ENCODE results near the gene MPC1L. TPM values are rescaled to one million over a fixed set of nuclear protein-coding genes. Genes with fewer than 3 reads are reported as not detected.

MPC1L gene
- total RNA-seq, 1 donor from 2014 or later, result not detected

DNA sequence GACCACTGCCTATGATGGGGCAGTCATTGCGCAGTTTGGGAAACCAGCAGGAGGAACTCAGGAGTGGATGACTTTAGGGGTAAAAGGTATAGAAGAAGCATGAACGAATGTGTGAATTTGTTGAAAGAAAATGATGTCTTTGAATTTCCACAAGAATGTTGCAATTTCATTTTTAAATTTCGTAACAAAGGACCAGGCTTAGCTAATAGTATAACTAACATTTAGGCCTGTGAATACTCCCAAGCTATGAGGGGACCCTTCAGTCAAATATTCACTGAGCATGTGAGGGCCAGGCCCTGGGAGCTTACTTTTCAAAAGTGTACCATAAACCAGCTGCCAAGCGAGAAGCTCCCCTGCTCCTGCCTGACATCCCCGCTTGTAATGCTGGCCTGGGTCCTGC lies 5.3 kb downstream of the MPC1L start:
- no peak for DNase-seq (ENCODE audit: low spot score)

GRCh38 chrX:40632199-40632598 lies 9.0 kb downstream of the MPC1L start:
- no peak for DNase-seq (ENCODE audit: low spot score)

DNA sequence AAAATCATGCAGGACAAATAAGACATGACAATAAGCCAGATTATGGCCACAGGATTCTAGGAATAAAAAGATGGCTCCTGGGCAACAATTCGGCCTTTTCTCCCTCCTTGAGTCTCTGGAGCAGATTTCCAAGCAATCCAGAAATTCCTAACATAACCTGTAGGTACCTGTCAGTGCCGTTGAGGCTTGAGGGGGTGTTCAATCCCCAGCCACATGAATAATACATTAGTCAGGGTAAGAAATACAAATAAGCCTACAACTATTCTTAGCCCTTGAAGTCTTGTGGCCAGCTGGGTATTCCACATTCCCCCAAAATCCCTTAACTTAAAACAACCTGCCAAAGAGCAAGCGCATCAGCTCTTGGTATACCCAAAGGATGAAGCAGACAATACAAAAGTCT lies 14.5 kb downstream of the MPC1L start:
- DNase-seq (ENCODE audit: low spot score), result no peak

DNA sequence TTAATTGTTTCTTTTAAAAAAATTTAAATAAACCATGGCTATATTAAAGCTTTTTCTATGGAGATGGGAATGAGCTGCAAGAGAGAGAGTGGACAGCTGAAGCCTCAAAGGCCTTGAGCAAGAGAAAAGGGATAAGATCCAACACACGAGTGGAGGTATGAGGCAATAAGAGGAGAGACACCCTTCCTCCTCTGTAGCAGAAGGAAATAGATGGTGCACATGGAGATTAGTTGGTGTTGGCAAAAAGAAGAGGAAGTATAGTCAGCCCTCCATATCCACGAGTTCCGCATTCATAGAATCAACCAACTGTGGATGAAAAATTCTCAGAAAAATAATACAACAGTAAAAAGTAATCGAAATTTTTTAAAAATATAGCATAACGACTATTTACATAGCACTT lies 20.9 kb downstream of the MPC1L start:
- no peak for DNase-seq (ENCODE audit: low spot score)

DNA sequence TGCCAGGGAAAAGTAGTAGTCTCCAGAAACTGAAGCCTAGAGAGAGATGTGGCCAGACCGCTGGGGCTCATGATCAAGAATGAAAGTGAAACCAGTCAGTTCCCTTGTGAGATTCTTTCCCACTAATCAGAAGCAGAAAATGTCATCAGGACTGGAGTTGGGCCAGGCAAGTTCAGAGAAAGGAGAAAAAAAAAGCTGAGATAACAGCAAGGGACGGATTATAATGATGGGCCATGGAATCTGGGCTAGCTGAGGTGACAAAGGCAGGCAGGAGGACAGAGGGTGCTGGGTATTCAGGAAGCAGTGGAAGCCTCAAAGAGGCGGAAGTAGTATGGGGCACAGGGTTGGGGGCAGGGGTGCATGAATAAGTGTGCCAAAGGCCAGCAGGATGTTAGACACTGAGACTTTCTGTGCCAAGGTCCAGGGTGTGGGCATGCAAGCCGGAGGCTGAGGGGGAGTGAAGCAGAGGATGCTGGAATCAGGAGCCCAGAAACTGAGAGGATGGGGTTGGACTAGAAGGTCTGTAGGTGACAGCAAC lies 21.7 kb downstream of the MPC1L start:
- DNase-seq (ENCODE audit: low spot score), result peak; percentile 46

GRCh38 chrX:40646489-40647306 lies 23.5 kb downstream of the MPC1L start:
- DNase-seq (ENCODE audit: low spot score), result peak; percentile 28

DNA sequence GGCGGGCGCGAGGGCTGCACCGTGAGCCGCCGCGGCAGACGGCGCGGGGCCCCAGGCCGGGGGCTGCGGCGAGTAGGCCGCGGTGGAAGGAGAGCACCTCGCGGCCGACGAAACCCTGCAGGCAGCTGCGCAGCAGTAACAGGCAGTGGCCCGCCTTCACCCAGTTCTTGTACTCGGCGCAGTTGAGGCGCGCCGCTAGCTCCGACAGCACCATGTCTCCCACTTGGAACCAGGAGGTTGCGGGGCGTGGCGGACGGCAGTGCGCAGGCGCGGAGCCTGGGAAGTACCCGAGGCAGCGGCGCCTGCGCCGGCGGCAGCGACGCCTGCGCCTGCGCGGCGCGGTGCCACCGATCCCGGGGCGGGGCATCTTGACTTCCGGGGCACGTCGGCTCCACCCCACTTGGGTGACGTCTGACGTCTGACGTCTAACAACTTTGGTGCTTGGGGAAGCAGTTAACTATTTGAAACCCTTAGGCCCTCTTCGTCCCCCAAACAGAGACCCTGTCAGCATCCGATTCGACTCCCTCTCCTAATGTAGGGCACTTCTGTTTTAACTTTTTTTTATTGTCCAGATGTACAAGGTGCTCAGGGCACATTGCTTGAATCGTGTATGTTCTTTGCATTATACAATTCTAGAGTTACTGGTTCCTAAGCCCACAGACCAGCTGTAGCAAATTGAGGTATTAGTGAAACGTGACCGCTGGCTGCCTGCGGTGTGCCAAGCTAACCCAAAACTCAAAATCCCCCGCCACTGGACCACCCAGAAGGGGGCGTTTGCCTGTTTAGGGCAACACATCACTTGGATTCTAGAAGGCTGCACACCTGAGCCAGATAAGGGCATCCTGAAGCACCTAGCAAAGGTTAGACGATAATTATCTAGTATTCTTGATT lies 24.3 kb downstream of the MPC1L start, which contains the start of gene CXorf38:
CXorf38 (minus strand) TSS at position 255 of the 891 bp plus-strand sequence; CDS start at position 214, 41 bp downstream.
- DNase-seq (ENCODE audit: low spot score), result peak; percentile 95

GRCh38 chrX:40651620-40652223 lies 28.5 kb downstream of the MPC1L start:
- peak; percentile 75 for DNase-seq (ENCODE audit: low spot score)

GRCh38 chrX:40652664-40653063 lies 29.4 kb downstream of the MPC1L start:
- DNase-seq (ENCODE audit: low spot score), result no peak

DNA sequence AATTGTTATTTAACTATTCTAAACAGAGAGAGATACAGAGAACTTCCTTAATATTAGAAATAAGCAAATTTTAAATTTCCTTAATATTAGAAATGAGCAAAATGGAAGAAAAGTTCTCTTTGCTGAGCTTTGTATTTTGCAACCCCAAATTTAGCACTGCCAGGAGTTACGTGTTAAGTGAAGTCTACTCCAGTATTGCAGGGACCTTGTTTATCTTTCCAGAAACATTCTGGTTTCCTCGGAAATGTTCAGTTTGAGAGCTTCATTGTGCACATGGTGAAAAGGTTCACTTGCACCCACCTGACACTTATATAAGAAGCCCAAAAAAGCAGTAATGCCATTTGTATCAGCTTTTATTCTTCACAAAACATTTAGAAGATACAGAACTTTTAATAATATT lies 30.3 kb downstream of the MPC1L start:
- no peak for DNase-seq (ENCODE audit: low spot score)

- no peak for DNase-seq (ENCODE audit: low spot score)
These were observed 37.2 kb downstream of the MPC1L start for GRCh38 chrX:40660381-40660780.

DNA sequence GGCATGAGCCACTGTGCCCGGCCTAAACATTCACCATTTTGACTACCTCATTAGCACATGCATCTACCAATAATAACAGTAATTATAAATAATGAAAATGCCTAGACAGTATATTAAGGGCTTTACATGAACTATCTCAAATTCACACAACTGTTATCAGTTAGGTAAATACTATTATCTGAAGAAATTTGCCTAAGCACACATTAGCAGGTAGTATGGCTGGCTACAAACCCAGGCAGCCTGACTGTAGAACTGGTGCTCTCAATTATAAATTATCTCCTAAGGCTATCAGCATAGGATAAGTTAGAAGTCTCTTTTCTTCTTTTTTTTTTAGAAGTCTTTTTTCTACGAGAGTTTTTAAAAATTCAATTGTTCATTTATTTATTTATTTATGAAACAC lies 38.3 kb downstream of the MPC1L start:
- DNase-seq (ENCODE audit: low spot score), result no peak

- no peak for DNase-seq (ENCODE audit: low spot score)
These were observed 40.0 kb downstream of the MPC1L start for GRCh38 chrX:40663078-40663740.

DNA sequence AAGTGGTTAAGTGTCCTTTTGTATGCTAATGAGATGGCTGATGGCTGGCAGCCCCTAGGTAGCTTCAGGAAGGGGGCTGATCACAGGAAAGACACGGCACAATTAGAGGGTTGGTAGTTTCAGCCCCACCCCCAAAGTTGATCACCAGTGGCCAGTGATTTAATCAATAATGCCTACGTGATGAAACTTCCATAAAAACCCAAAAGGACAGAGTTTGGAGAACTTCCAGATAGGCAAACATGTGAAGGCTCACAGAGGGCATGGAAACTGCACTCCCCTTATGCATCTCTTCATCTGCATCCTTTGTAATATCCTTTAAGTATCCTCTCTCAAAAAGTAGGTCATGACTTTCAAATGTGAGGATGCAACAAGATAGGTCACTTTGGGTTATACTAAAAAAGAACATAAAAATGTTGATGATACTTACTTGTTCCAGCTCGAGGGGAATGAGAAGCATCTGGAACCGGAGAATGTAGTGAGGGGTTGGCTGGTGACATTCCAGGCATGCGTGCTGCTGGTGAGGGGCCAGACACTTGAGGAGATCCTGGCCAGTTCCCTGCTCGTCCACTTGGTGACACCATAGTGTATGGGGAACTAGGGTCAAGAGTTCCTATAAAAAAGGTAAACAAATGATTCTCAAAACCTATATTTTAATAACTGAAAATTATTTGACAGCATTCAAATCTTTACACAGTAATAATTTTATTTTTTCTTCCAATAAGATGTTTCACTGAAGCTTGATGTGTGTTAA lies 40.8 kb downstream of the MPC1L start:
- DNase-seq (ENCODE audit: low spot score), result no peak

- no peak for DNase-seq (ENCODE audit: low spot score)
These were observed 47.9 kb downstream of the MPC1L start for GRCh38 chrX:40671126-40671525.

Other genes with a start within 250 kb of the MPC1L start
- gene ATP6AP2, start 42.5 kb upstream of the MPC1L start, total RNA-seq, result 111 TPM
- gene CXorf38, start 24.1 kb downstream of the MPC1L start, total RNA-seq, result 12.3 TPM
- gene MED14, start 112.1 kb downstream of the MPC1L start, total RNA-seq, result 40.5 TPM

Data from mucosa of gallbladder (tissue), 1 donor.